ENCODE results near the gene LAMC1. TPM values are rescaled to one million over a fixed set of nuclear protein-coding genes. Genes with fewer than 3 reads are reported as not detected.

The LAMC1 gene
- total and polyA plus RNA-seq, 2 experiments from 2014 or later, result 18.4 to 116 TPM

- no peak overlapping the region for H3K27ac Mint-ChIP-seq
- H3K4me3 Mint-ChIP-seq, result no peak overlapping the region
- Histone ChIP-seq H3K36me3 (ENCODE audit: insufficient read depth) (peaks cover 45% of the 10 kb centered on the region), H2AFZ (no peak overlapping the region), H3K79me2 (replicated peaks; ENCODE audit: insufficient read depth) (no peaks in the 10 kb centered on the region), H3K4me2 (no peak overlapping the region), H3K4me3 (no peak overlapping the region), H3K27me3 (ENCODE audit: insufficient read depth) (no peaks in the 10 kb centered on the region), H3F3A (replicated peaks; ENCODE audit: low read depth) (no peaks in the 10 kb centered on the region), H4K20me1 (replicated peaks; ENCODE audit: insufficient read depth) (no peaks in the 10 kb centered on the region), H3K9me2 (ENCODE audit: insufficient read depth) (no peaks in the 10 kb centered on the region), H3K4me1 (ENCODE audit: insufficient read depth) (no peaks in the 10 kb centered on the region), H3K27ac (ENCODE audit: low read depth) (no peak overlapping the region)
- no peaks in the 10 kb centered on the region for H3K9me3 Mint-ChIP-seq
- ATAC-seq (no peak), DNase-seq (ENCODE audit: low spot score) (no peak)
- H3K36me3 Mint-ChIP-seq (ENCODE audit: low read depth), result peaks cover 78% of the 10 kb centered on the region
- peaks cover 8% of the 10 kb centered on the region; the same call in 2 of the 3 replicates for H3K4me1 Mint-ChIP-seq
- TF ChIP-seq STAT1 (IDR thresholded peaks at IDR 0.05; ENCODE audit: unreplicated experiment), result no peak
- no peak for TF ChIP-seq EZH2phosphoT487 (IDR thresholded peaks at IDR 0.05; ENCODE audit: unreplicated experiment)
- TF ChIP-seq CREB1 (CRISPR knock-in tag; IDR thresholded peaks at IDR 0.05; ENCODE audit: low read depth), result no peak
- no peak for TF ChIP-seq ZNF462 (CRISPR knock-in tag; IDR thresholded peaks at IDR 0.05)
- peaks cover 2% of the 10 kb centered on the region for H3K27me3 Mint-ChIP-seq (ENCODE audit: insufficient read depth, low read depth, poor library complexity)
These were observed 106.9 kb downstream of the LAMC1 start for GRCh38 chr1:183129921-183130690.

GRCh38 chr1:183131166-183131565 is 107.9 kb downstream of the LAMC1 start:
- Histone ChIP-seq H3K4me2 (no peak overlapping the region), H3K79me2 (replicated peaks; ENCODE audit: insufficient read depth) (no peaks in the 10 kb centered on the region), H3K27ac (ENCODE audit: low read depth) (no peak overlapping the region), H3K36me3 (ENCODE audit: insufficient read depth) (peaks cover 45% of the 10 kb centered on the region), H3K4me3 (no peak overlapping the region), H3K9me2 (ENCODE audit: insufficient read depth) (no peaks in the 10 kb centered on the region), H3K27me3 (ENCODE audit: insufficient read depth) (no peaks in the 10 kb centered on the region), H3F3A (replicated peaks; ENCODE audit: low read depth) (no peaks in the 10 kb centered on the region), H2AFZ (no peak overlapping the region), H4K20me1 (replicated peaks; ENCODE audit: insufficient read depth) (no peaks in the 10 kb centered on the region), H3K4me1 (ENCODE audit: insufficient read depth) (no peaks in the 10 kb centered on the region)
- ATAC-seq (no peak), DNase-seq (ENCODE audit: low spot score) (no peak)
- Mint-ChIP-seq H3K27ac (no peak overlapping the region), H3K9me3 (no peaks in the 10 kb centered on the region), H3K4me1 (peaks cover 8% of the 10 kb centered on the region; the same call in 2 of the 3 replicates), H3K36me3 (ENCODE audit: low read depth) (peaks cover 80% of the 10 kb centered on the region), H3K4me3 (no peak overlapping the region), H3K27me3 (ENCODE audit: insufficient read depth, low read depth, poor library complexity) (peaks cover 2% of the 10 kb centered on the region)
- TF ChIP-seq EZH2 (IDR thresholded peaks at IDR 0.05; ENCODE audit: low read depth, unreplicated experiment), result no peak
- no peak for TF ChIP-seq EZH2phosphoT487 (IDR thresholded peaks at IDR 0.05; ENCODE audit: unreplicated experiment)
- TF ChIP-seq CTCF (conservative IDR thresholded peaks at IDR 0.05; ENCODE audit: low read depth in 2 of 2), result no peak
- no peak for TF ChIP-seq JUNB (IDR thresholded peaks at IDR 0.05; ENCODE audit: unreplicated experiment)
- no peak for TF ChIP-seq ZNF114 (CRISPR knock-in tag; IDR thresholded peaks at IDR 0.05)
- no peak for TF ChIP-seq NANOG (IDR thresholded peaks at IDR 0.05; ENCODE audit: borderline replicate concordance)
- TF ChIP-seq ETS1 (IDR thresholded peaks at IDR 0.05), result no peak

All from GM23338 (cell line).